ENCODE data around the gene HAS3.
"Not testable (repeated sequence)": the region's sequence is repeated elsewhere in the genome, so short reads cannot be mapped to it uniquely, and the experiment has no call there.

Gene HAS3

DNA sequence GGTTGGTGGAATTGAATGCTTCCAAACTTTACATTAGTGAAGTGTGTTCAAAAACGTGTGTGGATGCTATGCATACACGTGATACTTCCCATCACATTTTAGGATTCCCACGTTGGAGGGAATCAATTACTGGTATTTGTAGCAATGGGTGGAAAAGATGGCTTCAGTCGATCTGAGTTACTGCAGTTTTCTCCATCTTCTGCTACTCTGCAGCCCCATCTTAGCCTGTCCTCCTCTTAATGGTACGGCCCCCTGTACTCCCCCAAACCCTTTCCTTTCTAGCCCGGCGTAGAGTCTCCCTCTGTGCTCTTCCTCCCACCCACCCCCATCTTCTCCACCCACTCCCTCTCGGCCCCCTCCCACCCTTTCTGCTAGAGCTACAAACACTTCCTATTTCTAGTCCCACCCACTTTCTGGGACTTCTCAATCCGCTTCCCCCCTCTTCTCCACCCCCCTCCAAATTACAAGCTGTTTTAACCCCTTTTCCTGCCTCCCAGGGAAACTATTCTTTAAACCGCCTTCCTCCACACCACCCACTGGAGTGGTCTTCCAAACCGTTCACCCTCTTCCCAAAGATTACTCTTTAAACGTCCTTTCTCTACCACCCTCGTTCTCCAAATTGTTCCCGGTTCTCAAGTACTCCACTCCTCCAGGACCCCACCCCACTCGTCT is 25.9 kb downstream of the HAS3 start:
- peak overlapping the region; percentile 73 for H3K27ac ChIP-seq (ENCODE audit: low read length)
- peaks cover 2% of the 10 kb centered on the region for H3K4me1 ChIP-seq (ENCODE audit: control insufficient read depth, insufficient read depth, low read length)

DNA sequence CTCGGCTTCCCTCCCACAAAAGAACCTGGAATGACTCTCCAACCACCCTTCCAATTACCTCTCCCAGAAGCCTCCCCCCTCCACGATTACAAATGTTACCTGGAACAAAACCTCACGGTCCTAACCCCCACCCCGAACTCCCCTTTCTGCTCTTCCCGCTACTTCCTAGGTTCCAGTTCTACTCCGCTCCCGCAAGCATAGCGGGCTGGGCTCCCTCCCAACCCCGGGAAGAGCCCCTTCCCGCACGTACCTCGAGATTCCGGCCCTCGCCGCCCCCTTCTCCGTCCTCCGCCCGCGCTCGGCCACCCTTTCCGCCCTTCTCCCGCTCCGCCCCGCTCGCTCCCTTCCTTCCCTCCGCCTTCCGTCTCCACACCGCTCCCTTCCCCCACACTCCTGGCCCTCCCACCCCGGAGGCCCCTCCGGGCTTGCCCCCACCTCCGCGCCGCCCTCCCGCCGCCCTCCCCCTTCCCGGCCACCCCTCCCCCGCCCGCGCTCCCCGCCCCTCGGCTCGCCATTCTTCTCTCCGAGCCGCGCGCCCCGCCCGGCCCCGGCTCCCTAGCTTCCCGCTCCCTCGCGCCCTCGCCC is 26.5 kb downstream of the HAS3 start:
- H3K27me3 ChIP-seq (ENCODE audit: control insufficient read depth in 1 of 2, insufficient read depth in 2 of 2, low read length in 2 of 2), result no peaks in the 10 kb centered on the region
- H3K4me3 ChIP-seq (ENCODE audit: low read length in 2 of 2), result peak overlapping the region; percentile 72 to 91
- peak overlapping the region; percentile 73 for H3K27ac ChIP-seq (ENCODE audit: low read length)
- peak overlapping the region; percentile 89 for H3K9ac ChIP-seq (ENCODE audit: low read length in 2 of 2)
- H3K36me3 ChIP-seq (ENCODE audit: control insufficient read depth in 2 of 2, insufficient read depth in 2 of 2, low read length in 2 of 2), result peaks cover 0 to 2% of the 10 kb centered on the region in 2 donors
- H3K4me1 ChIP-seq (ENCODE audit: control insufficient read depth, insufficient read depth, low read length), result peaks cover 2% of the 10 kb centered on the region
- H3K9me3 ChIP-seq (ENCODE audit: control insufficient read depth in 2 of 2, low read length in 2 of 2), result no peaks in the 10 kb centered on the region

More for the DNA sequence above, 25.9 kb downstream of the HAS3 start:
- H3K27me3 ChIP-seq (ENCODE audit: control insufficient read depth in 1 of 2, insufficient read depth in 2 of 2, low read length in 2 of 2), result no peaks in the 10 kb centered on the region
- no peaks in the 10 kb centered on the region for H3K9me3 ChIP-seq (ENCODE audit: control insufficient read depth in 2 of 2, low read length in 2 of 2)
- peaks cover 0 to 2% of the 10 kb centered on the region in 2 donors for H3K36me3 ChIP-seq (ENCODE audit: control insufficient read depth in 2 of 2, insufficient read depth in 2 of 2, low read length in 2 of 2)
- H3K4me3 ChIP-seq (ENCODE audit: low read length in 2 of 2), result peak overlapping the region; percentile 72 to 91
- H3K9ac ChIP-seq (ENCODE audit: low read length in 2 of 2), result peak overlapping the region; percentile 83 to 89

DNA sequence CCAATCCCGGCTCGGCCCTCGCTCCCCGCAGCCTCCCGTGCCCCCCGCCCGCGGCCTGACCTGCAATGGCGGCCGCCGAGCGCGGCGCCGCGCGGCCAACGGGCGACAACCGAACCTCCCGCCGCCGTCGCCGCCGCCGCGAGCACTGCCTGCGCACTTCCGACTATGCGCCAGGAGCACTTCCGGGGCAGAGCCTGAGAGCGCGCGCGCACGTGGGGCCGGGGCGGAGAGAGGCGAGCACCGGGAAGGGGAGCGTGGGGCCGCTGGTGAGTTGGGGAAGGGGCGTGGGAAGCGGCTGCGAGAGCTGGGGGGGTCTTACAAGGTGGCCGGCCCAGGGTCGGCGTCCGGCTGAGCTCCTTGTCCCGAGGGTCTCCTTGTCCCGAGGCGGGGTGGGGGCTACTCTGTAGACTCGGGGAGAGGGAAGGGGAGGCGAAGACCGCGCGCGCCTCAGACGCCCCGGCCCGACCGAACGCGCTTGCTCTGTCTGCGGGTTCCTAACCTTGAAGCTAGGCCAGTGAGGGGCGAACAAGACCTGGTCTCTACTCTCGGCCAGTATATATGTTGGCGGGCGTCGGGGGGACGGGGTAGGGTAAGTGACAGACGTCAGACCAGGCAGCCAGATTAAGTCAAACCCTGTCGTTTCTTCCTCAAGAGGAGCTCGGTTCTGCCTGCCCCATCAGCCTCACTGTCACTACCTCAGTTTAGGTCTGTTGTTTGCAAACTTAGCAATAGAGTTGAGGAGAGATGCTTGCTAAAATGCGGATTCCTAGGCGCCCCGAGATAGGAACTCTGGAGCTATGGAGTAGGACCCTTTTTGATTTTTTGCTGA is 27.2 kb downstream of the HAS3 start, which contains the start of the genes CHTF8 and UTP4:
Gene CHTF8, minus strand, starts transcription at position 165 of the 829 bp plus-strand sequence. CDS start 11,130 bp downstream, outside the sequence.
Gene UTP4, plus strand, starts transcription at position 226 of the 829 bp plus-strand sequence. CDS start 811 bp downstream, outside the sequence.
- Histone ChIP-seq H3K36me3 (ENCODE audit: control insufficient read depth in 2 of 2, insufficient read depth in 2 of 2, low read length in 2 of 2) (peaks cover under 1 to 8% of the 10 kb centered on the region in 2 donors), H3K27ac (ENCODE audit: low read length) (peak within 1 kb of the TSS; percentile 73), H3K4me3 (ENCODE audit: low read length in 2 of 2) (peak within 1 kb of the TSS; percentile 91 to 93), H3K9ac (ENCODE audit: low read length in 2 of 2) (peak within 1 kb of the TSS; percentile 89), H3K9me3 (ENCODE audit: control insufficient read depth in 2 of 2, low read length in 2 of 2) (no peaks in the 10 kb centered on the region), H3K4me1 (ENCODE audit: control insufficient read depth, insufficient read depth, low read length) (peaks cover 2% of the 10 kb centered on the region), H3K27me3 (ENCODE audit: control insufficient read depth in 1 of 2, insufficient read depth in 2 of 2, low read length in 2 of 2) (no peaks in the 10 kb centered on the region)

DNA sequence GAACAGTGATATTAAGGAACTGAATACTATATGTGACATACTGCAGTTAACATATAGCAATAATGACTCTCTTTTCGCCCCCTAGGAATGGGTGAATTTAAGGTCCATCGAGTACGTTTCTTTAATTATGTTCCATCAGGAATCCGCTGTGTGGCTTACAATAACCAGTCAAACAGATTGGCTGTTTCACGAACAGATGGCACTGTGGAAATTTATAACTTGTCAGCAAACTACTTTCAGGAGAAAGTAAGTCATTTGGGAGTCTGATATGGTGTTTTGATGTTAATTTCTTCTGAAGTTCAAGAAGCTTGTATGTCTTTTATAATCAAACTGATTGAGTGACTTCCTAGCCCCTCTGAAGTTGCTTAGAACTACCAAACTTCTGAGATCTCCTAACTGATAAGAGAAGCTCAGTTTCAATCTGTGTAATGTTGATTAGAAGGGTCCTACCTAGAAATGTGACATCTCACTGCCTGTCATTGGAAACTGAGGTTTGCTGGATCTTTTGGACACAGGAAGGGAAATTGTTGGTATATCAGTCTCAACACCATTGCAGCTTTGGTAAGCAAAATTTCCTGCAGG is 28.0 kb downstream of the HAS3 start:
- no peaks in the 10 kb centered on the region for H3K9me3 ChIP-seq (ENCODE audit: control insufficient read depth in 2 of 2, low read length in 2 of 2)
- H3K4me3 ChIP-seq (ENCODE audit: low read length in 2 of 2), result peak overlapping the region; percentile 91 to 93
- peaks cover 2% of the 10 kb centered on the region for H3K4me1 ChIP-seq (ENCODE audit: control insufficient read depth, insufficient read depth, low read length)
- H3K27me3 ChIP-seq (ENCODE audit: control insufficient read depth in 1 of 2, insufficient read depth in 2 of 2, low read length in 2 of 2), result no peaks in the 10 kb centered on the region
- H3K36me3 ChIP-seq (ENCODE audit: control insufficient read depth in 2 of 2, insufficient read depth in 2 of 2, low read length in 2 of 2), result peaks cover 6 to 11% of the 10 kb centered on the region in 2 donors
- peak overlapping the region; percentile 81 to 89 for H3K9ac ChIP-seq (ENCODE audit: low read length in 2 of 2)
- H3K27ac ChIP-seq (ENCODE audit: low read length), result no peak overlapping the region

DNA sequence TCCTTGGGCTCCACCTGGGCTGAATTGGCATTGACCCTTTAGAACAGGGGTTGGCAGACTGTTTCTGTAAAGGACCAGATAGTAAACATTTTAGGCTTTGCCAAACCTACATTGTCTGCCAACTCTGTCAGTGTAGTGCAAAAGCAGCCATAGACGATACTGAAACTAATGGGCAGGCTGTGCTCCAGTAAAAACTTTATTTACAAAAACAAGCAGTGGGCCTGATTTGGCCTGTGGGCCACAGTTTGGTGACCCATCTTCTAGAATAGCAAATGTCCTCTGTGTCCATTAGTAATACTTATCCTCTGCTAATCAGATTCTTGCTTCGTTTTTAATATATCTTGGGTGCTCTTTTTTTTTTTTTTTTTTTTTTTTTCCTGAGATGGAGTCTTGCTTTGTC is 33.2 kb downstream of the HAS3 start:
- no peaks in the 10 kb centered on the region for H3K27me3 ChIP-seq (ENCODE audit: control insufficient read depth in 1 of 2, insufficient read depth in 2 of 2, low read length in 2 of 2)
- no peak overlapping the region for H3K4me3 ChIP-seq (ENCODE audit: low read length in 2 of 2)
- no peak overlapping the region for H3K27ac ChIP-seq (ENCODE audit: low read length)
- no peaks in the 10 kb centered on the region for H3K9me3 ChIP-seq (ENCODE audit: control insufficient read depth in 2 of 2, low read length in 2 of 2)
- no peak overlapping the region for H3K9ac ChIP-seq (ENCODE audit: low read length in 2 of 2)
- H3K4me1 ChIP-seq (ENCODE audit: control insufficient read depth, insufficient read depth, low read length), result no peaks in the 10 kb centered on the region
- H3K36me3 ChIP-seq (ENCODE audit: control insufficient read depth in 2 of 2, insufficient read depth in 2 of 2, low read length in 2 of 2), result peaks cover 29 to 35% of the 10 kb centered on the region in 2 donors

GRCh38 chr16:69139464-69139863 is 34.0 kb downstream of the HAS3 start:
- H3K27me3 ChIP-seq (ENCODE audit: control insufficient read depth in 1 of 2, insufficient read depth in 2 of 2, low read length in 2 of 2); H3K9me3 ChIP-seq (ENCODE audit: control insufficient read depth in 2 of 2, low read length in 2 of 2); H3K4me3 ChIP-seq (ENCODE audit: low read length in 2 of 2); H3K27ac ChIP-seq (ENCODE audit: low read length); H3K9ac ChIP-seq (ENCODE audit: low read length in 2 of 2); H3K4me1 ChIP-seq (ENCODE audit: control insufficient read depth, insufficient read depth, low read length): not testable (repeated sequence)
- peaks cover 32 to 36% of the 10 kb centered on the region in 2 donors for H3K36me3 ChIP-seq (ENCODE audit: control insufficient read depth in 2 of 2, insufficient read depth in 2 of 2, low read length in 2 of 2)

DNA sequence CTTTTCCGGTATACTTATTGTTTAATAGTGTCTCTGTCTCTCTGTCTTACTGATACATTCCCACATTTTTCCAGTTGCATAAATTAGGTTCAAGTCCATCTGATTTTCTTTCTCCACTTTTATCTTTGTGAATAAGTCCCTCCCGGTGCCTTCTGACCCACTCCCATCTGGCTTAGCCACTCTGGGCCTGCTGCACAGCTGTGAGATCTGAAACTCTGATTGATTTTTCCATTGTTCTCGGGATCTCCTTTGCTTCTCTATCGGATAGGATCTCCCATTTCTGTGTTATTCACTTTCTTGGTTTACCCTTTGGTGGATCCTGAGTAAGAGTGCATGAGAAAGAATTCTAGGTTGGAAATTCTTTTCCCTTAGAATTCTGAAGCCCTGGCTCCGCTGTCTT is 35.6 kb downstream of the HAS3 start:
- Histone ChIP-seq H3K9ac (ENCODE audit: low read length in 2 of 2) (no peak overlapping the region), H3K27me3 (ENCODE audit: control insufficient read depth in 1 of 2, insufficient read depth in 2 of 2, low read length in 2 of 2) (no peaks in the 10 kb centered on the region), H3K4me1 (ENCODE audit: control insufficient read depth, insufficient read depth, low read length) (no peaks in the 10 kb centered on the region), H3K36me3 (ENCODE audit: control insufficient read depth in 2 of 2, insufficient read depth in 2 of 2, low read length in 2 of 2) (peaks cover 33 to 39% of the 10 kb centered on the region in 2 donors), H3K4me3 (ENCODE audit: low read length in 2 of 2) (no peak overlapping the region), H3K27ac (ENCODE audit: low read length) (no peak overlapping the region), H3K9me3 (ENCODE audit: control insufficient read depth in 2 of 2, low read length in 2 of 2) (no peaks in the 10 kb centered on the region)

DNA sequence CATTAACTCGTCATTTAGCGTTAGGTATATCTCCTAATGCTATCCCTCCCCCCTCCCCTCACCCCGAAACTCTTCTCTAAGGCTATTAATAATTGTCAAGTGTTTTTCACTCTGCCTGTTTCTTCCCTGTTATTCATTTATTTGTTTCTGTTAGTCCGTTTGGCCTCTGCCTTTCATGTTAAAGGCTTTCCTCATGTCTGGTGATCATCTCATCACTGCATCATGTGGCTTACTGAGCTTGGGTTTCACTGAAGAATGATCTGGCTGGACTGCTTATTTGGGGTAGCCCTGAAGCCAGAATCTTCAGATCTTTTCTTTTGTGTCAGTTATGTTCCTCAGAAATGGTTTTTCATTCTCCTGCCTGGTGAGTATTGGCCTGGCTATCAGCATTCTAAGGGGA is 36.5 kb downstream of the HAS3 start:
- Histone ChIP-seq H3K27me3 (ENCODE audit: control insufficient read depth in 1 of 2, insufficient read depth in 2 of 2, low read length in 2 of 2) (no peaks in the 10 kb centered on the region), H3K9me3 (ENCODE audit: control insufficient read depth in 2 of 2, low read length in 2 of 2) (no peaks in the 10 kb centered on the region), H3K4me1 (ENCODE audit: control insufficient read depth, insufficient read depth, low read length) (no peaks in the 10 kb centered on the region), H3K9ac (ENCODE audit: low read length in 2 of 2) (no peak overlapping the region), H3K27ac (ENCODE audit: low read length) (no peak overlapping the region), H3K4me3 (ENCODE audit: low read length in 2 of 2) (no peak overlapping the region), H3K36me3 (ENCODE audit: control insufficient read depth in 2 of 2, insufficient read depth in 2 of 2, low read length in 2 of 2) (peaks cover 33 to 39% of the 10 kb centered on the region in 2 donors)

- peaks cover 29 to 33% of the 10 kb centered on the region in 2 donors for H3K36me3 ChIP-seq (ENCODE audit: control insufficient read depth in 2 of 2, insufficient read depth in 2 of 2, low read length in 2 of 2)
- H3K9me3 ChIP-seq (ENCODE audit: control insufficient read depth in 2 of 2, low read length in 2 of 2), result no peaks in the 10 kb centered on the region
- H3K27me3 ChIP-seq (ENCODE audit: control insufficient read depth in 1 of 2, insufficient read depth in 2 of 2, low read length in 2 of 2), result no peaks in the 10 kb centered on the region
- no peak overlapping the region for H3K9ac ChIP-seq (ENCODE audit: low read length in 2 of 2)
- no peaks in the 10 kb centered on the region for H3K4me1 ChIP-seq (ENCODE audit: control insufficient read depth, insufficient read depth, low read length)
- no peak overlapping the region for H3K4me3 ChIP-seq (ENCODE audit: low read length in 2 of 2)
- H3K27ac ChIP-seq (ENCODE audit: low read length), result no peak overlapping the region
Observed at GRCh38 chr16:69143116-69143515, 37.7 kb downstream of the HAS3 start.

DNA sequence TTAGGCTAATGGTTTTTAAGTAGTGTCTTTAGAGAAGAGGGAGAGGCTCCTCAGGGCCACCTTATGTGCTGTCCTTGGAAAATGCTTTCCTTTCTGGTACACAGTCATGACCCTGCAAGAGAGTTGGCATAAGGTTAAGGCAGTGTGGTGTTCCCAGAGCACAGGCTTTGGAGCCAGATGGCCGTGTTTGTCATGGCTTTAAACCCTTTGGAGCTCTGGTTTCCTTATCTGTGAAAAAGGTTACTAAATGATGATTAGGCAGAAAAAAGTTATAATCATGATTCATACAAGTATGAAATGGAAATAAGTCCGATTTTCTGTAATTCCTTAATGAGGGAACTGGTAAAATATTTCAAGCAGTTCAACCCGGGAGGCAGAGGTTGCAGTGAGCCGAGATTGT is 40.2 kb downstream of the HAS3 start:
- no peak overlapping the region for H3K4me3 ChIP-seq (ENCODE audit: low read length in 2 of 2)
- H3K27ac ChIP-seq (ENCODE audit: low read length), result no peak overlapping the region
- H3K36me3 ChIP-seq (ENCODE audit: control insufficient read depth in 2 of 2, insufficient read depth in 2 of 2, low read length in 2 of 2), result peaks cover 24 to 26% of the 10 kb centered on the region in 2 donors
- no peaks in the 10 kb centered on the region for H3K9me3 ChIP-seq (ENCODE audit: control insufficient read depth in 2 of 2, low read length in 2 of 2)
- H3K9ac ChIP-seq (ENCODE audit: low read length in 2 of 2), result no peak overlapping the region
- no peaks in the 10 kb centered on the region for H3K27me3 ChIP-seq (ENCODE audit: control insufficient read depth in 1 of 2, insufficient read depth in 2 of 2, low read length in 2 of 2)
- no peaks in the 10 kb centered on the region for H3K4me1 ChIP-seq (ENCODE audit: control insufficient read depth, insufficient read depth, low read length)

Data from stomach smooth muscle (tissue), 2 donors.